HG02970 (cell line): ENCODE measurements around the gene REXO1.

Source experiments
- ATAC-seq: cut with Tn5 transposase; IDR thresholded peaks from one replicate; pipeline ENCODE4 v1.9.1; 2021; ENCODE audit warnings: mild to moderate bottlenecking, moderate library complexity, moderate number of reproducible peaks; ENCODE audit not compliant: unreplicated experiment, low FRiP score

Gene REXO1

GRCh38 chr19:1817553-1818179, 30.6 kb downstream of the REXO1 start:
- ATAC-seq: no peak

GRCh38 chr19:1816530-1817298, 31.6 kb downstream of the REXO1 start:
- no peak for ATAC-seq

GRCh38 chr19:1815605-1816529, 32.4 kb downstream of the REXO1 start:
- ATAC-seq: no peak

DNA sequence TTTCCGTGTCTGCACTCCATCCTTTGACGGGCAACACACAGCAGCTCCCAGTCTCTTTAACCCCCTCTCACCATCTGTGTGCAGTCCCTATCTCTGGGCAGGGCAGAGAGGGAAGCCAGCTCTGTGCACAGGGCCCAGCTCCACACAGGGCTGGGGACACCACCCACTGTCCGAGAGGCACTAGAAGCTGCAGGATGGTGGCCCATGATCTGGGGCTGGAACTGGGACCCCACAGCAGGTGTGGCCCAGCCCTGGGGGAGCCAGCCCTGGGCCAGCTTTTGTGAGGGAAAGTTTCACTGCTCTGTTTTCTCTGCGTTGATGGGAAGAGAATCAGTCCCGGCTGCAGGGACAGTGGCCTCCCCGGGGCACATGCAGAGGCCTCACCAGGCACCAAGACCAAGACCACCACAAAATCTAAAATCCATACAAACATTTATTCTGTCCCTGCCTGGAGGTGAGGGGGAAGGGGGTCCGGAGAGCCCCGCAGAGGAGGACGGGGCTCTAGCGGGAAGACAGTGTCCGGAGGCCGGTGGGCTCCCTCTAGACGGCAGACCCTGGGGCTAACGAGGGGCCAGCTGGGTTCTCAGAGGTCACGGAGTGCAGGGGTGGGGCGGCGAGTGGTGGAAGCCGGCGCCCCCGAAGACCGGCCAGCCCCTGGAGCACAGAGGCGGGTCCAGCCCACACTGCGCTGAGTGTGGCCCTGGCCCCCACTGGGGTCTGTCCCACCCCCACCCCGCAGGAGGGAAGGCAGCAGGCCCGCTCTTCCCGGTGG, 33.3 kb downstream of the REXO1 start:
- no peak for ATAC-seq

GRCh38 chr19:1814391-1814790, 33.9 kb downstream of the REXO1 start:
- ATAC-seq: no peak

DNA sequence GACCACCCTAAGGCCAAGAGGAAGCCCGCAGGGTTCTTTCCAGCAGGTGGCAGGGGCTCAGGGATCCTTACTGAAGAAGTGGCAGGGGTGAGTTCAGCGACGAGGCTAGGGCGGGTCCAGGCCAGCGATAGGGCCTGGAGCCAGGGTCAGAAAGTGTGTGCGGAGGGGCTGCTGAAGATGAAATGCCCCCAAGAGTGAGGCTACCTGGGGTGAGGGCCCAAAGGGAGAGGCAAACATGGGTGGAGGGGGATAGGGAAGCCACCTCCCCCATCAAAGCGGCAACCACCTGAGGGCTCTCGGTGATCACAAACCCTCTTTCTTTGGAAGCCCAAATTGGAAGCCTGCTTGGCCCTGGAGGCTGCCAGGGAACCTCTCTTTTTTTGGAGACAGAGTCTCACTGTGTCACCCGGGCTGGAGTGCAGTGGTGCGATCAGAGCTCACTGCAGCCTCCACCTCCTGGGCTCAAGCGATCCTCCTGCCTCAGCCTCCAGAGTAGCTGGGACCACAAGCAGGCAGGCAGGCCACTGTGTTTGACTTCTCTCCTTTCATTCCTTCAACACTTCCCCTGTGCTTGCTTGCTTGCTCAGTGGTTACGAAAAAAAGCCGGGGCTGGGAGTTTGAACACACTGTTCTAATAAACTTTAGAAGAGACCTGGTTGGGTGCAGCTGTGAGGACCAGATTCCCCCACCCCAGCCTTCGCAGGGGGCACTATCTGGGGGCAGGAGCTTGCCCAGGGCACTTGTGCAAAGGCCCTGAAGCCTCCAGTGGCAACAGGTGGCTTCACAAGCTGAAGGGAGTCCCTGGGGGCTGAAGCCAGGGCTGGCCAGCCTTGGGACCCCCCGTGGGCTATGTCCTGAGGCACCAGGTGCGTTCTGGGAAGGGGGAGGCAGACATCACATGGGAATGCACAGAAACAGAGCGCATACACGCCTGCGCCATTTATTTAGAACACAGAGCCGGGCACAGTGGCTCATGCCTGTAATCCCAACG, 34.8 kb downstream of the REXO1 start:
- no peak for ATAC-seq

- ATAC-seq: peak; percentile 68
Measured at GRCh38 chr19:1812426-1813191, 35.7 kb downstream of the REXO1 start.

GRCh38 chr19:1811942-1812425, 36.3 kb downstream of the REXO1 start, which contains the start of gene ATP8B3:
Gene ATP8B3, minus strand, starts transcription at chr19:1812276. Its CDS starts 540 bp downstream, at chr19:1811736.
- peak; percentile 17 for ATAC-seq

GRCh38 chr19:1811472-1811894, 36.8 kb downstream of the REXO1 start:
- no peak for ATAC-seq

DNA sequence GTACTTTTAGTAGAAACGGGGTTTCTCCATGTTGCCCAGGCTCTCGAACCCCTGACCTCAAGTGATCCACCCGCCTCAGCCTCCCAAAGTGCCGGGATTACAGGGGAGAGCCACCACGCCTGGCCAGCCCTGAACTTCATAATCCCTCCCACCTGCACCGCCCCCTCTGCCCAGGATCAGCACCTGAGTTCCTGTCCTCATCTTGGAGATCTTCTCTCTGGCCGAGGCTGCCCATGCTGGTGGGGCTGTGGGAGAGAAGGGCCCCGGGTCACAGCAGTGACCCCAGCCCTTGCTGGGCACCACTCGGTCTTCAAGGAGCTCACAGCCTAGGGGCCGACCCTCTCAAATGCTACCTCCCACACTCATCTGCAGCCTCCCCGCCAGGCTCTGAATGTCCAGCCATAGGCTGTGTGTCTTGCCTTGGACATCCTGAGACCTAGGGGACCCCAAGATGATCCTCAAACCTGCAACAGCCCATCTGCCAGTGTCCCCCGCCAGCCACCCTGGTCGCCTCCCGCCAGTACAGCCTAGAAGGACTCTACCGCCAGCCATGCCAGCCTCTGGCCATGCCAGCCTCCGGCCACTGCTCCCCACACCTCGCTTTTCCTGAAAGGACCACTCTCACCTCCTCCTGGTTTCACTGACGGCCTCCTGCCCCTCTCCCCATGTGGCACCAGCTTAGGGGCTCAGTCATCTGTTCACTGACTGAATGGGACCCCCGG, 37.7 kb downstream of the REXO1 start:
- no peak for ATAC-seq

- ATAC-seq: no peak
Measured at GRCh38 chr19:1809678-1810077, 38.6 kb downstream of the REXO1 start.

- ATAC-seq: no peak
Measured at GRCh38 chr19:1808395-1808731, 39.9 kb downstream of the REXO1 start.

DNA sequence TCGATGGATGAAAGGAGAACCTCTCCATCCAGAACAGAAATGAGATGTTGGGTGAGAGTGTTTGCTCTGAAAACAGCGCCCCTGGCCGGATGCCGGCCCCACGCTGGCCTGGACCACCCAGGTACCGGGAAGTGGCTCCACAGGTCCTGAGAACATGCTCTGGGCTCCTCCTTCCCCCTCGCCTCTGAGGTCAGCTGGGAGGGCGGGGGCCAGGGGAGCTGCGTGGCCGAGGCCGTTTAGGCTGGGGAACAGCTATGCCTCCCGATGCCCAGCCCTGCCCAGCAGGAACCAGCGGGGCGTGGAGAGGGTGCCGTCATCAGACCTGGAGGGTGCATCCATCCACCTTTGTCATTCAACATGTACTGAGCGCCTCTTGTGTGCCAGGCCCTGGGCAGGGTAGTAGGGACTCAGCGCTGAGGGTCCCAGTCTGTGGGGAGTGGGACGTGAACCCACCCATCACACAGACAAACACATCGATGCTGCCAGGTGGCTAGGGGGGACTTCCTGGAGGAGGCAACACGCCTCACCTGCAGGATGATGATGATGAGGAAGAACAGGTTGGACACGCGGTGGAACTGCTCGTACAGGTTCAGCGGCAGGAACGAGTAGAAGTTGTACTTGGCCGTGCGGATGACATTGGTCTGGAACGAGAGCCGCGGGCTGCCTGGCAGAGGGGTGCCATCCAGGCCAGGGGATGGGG, 40.4 kb downstream of the REXO1 start:
- no peak for ATAC-seq

- no peak for ATAC-seq
Measured at GRCh38 chr19:1807030-1807694, 41.1 kb downstream of the REXO1 start.

GRCh38 chr19:1806184-1807029, 41.9 kb downstream of the REXO1 start:
- no peak for ATAC-seq
